NCI-H774 (cell line): Measurements from ENCODE around the gene CETP.
A peak's percentile ranks its signal among the peaks of the same experiment; 100 is the strongest.
"Not testable (repeated sequence)": the region's sequence is repeated elsewhere in the genome, so short reads cannot be mapped to it uniquely, and the experiment has no call there.

Source experiments
- DNase-seq: peaks from one replicate; lab custom pipeline; 2025; lab: John Stamatoyannopoulos, UW

CETP gene

GRCh38 chr16:56933828-56934598 is 27.7 kb upstream of the CETP start:
- no peak for DNase-seq

- DNase-seq: not testable (repeated sequence)
Observed at GRCh38 chr16:56934599-56935145, 27.1 kb upstream of the CETP start.

DNA sequence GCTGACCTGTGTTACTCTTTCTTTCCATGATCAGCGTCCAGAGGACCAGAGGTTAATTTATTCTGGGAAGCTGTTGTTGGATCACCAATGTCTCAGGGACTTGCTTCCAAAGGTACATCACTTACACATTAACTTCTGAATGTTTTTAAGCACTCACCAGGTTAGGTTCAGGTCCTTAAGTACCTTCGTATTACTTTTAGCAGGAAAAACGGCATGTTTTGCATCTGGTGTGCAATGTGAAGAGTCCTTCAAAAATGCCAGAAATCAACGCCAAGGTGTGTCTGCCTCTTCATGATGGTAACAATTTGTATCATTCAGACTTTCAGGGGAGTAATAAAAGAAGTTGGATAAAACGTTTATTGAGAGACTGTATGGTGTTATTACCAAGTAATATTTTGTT is 26.5 kb upstream of the CETP start:
- DNase-seq: no peak

DNA sequence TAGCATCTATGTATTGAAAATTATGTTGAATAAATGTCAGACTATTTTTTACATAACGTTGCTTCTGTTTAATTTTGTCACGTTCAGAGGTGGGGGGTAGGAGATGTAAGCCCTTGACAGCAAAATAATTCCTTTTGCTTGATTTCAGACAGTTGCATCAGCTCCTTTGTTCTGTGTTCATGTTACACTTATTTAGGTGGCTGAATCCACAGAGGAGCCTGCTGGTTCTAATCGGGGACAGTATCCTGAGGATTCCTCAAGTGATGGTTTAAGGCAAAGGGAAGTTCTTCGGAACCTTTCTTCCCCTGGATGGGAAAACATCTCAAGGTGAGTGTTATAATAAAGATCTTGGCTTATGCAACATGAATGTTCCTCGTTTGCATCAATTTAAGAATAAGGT is 25.3 kb upstream of the CETP start:
- no peak for DNase-seq

DNA sequence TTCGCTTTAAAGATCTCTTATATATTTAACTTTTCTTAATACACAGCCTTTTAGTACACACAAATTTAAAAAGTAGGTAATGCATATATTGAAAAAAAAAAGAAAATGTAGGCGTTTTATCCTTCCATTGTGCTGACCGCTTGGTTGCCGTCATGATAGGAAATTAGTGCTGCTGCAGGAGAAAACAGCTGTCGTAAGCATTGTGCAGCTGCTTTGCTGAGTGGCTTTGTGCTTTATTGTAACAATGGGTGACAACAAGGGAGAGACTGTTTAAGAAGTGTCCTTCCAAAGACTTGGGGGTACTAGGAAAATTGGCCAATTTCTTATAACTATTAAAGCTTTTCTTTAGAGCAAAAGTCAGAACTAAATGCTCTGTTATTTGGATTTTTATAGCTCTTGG is 24.8 kb upstream of the CETP start:
- no peak for DNase-seq

GRCh38 chr16:56938664-56939513 is 22.9 kb upstream of the CETP start:
- DNase-seq: no peak

- peak; percentile 40 for DNase-seq
Observed at GRCh38 chr16:56939801-56940200, 21.9 kb upstream of the CETP start.

GRCh38 chr16:56941092-56941491 is 20.7 kb upstream of the CETP start:
- DNase-seq: no peak

DNA sequence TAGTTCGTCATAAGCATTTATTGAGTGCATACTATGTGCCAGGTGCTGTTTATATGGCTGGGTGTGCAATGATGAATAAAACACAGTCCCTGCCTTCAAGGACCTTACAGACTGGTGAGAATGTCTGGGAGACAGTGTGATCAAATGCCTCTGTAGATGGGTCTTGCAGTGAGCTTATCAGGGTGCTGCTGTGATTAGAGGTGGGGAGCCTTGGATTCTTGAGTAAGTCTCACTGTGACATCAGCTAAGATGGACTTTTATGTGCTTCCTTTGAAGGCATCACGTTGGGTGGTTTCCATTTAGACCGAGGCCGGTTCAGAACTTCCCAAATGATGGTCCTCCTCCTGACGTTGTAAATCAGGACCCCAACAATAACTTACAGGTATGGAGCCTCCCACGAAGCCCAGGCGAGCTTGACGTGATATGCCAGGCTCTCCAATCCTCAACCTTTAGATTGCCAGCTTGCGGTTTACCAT is 19.9 kb upstream of the CETP start:
- no peak for DNase-seq

GRCh38 chr16:56943761-56944375 is 17.9 kb upstream of the CETP start:
- no peak for DNase-seq

- no peak for DNase-seq
Observed at GRCh38 chr16:56944954-56945839, 16.6 kb upstream of the CETP start.

- no peak for DNase-seq
Observed at GRCh38 chr16:56945847-56946527, 15.8 kb upstream of the CETP start.

DNA sequence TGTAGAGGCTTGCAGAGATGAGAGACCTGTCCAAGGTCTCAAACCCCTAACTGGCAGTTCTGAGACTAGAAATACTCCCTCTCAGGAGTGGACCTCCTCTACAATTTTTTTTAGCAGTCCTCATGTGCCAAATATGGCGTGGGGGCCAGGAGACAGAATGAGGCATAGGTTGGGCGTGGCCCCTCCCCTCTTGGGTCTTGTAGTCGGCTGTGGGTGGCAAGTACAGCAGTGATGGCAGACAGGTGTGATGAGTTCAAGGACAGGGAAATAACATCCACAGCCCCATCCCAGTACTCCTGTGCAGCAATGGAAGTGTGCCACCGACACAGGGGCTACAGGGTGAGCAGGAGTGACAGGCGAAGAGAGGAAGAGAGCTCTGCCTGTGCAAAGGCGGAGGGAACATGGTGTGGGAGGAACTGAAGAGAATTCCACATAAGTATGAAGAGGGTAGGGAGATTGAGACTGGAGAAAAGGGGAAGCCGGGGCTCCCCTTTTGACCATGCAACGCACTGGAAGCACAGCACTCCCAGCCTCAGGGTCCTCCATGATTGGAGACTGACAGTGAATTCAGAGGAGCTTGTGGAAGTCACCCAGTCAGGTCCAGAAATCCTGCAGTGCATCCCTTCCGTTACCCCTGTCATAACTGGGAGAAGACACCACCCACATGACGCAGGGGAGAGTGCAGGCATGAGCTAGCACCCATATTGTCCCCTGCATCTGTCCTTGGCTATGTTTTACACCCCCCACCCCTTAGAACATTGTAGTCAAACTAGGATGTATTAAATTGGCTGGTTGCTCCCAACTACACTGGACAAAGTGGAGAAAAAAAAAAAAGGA is 14.8 kb upstream of the CETP start:
- DNase-seq: no peak

- DNase-seq: no peak
Observed at GRCh38 chr16:56947604-56947995, 14.2 kb upstream of the CETP start.

- no peak for DNase-seq
Observed at GRCh38 chr16:56948234-56948633, 13.5 kb upstream of the CETP start.

- no peak for DNase-seq
Observed at GRCh38 chr16:56950051-56950450, 11.7 kb upstream of the CETP start.

GRCh38 chr16:56950455-56950854 is 11.3 kb upstream of the CETP start:
- DNase-seq: no peak

DNA sequence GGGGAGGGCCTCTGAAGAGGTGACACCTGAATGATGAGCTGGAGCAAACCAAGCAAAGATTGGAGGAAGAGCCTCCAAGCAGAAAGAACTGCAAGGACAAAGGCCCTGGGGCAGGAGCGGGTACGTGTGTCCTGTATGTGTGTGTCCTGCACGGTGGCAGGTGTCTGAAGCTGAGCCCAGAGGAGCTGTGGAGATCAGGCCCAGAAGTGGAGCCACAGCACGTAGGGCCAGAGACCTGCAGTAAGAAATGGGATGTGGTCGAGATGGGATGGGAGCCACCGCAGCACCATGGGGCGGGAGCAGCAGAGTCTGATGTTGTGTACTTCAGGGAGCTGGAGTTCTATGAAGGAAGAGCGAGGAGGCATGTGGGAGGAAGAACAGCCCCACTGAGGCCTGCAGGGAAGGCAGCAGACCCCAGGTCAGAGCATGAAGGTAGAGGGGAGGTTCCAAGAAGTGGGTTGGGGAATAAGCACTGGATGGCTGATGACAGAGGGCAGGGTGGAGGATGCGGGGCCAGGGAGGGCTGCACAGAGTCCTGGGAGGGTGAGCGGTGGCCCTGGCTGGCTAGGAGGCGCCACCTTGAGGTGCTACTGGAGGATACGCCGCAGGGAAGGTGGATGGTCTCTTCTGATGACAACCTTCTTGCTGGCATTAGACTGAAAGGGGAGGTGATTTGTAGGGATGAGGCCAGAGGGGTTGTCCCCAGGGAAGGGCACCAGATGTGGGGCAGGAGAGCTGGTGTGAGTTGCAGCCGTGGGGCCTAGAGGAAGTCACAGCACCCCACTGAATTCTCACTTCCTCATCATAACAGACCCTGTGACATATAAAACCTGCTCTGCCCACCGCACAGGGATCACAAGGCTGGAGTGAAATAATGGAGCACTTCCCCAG is 10.6 kb upstream of the CETP start:
- DNase-seq: no peak

DNA sequence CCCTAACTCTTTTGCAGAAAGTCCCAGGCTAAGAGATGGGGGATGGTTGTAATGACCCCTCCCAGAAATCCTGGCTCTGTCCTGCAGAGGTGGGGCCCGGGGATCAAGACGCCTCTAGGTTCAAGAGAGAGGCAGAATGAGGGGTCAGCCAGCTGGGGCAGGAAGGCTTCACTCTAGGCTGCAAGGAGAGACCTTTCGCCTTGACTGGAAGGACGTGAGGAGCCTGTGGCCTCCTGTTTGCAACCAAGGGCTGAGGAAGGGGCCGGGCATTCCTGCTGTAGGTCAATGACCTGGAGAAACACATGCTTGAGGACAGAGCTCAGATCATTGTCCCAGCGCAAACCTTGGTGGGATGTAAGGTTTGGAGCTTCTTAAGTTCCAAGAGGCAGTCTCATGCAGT is 8.7 kb upstream of the CETP start:
- DNase-seq: no peak
